Adrenal gland (tissue), 5 donors: Measurements from ENCODE around the gene LGALS13.

Experiments used
- POLR2A ChIP-seq, 2 donors: fragments of 450-650 bp; IDR thresholded peaks; one replicate each; pipeline ENCODE4 v1.6.1; 2017; ENCODE audit warnings: antibody characterized with exemption in 2 of 2, mild to moderate bottlenecking in 2 of 2, moderate library complexity in 1 of 2
- TF ChIP-seq, protein P1 (sequence below), 6 experiments: fragments of 450-650 bp in 4 of 6; fragments of 200-600 bp in 2 of 6; sonication (generic) in 1 of 6; IDR thresholded peaks; 1 replicate in 5 of 6; 2 replicates in 1 of 6; pipeline versions ENCODE4 v1.5.1 to v1.8.0; 2016 to 2021; ENCODE audit warnings: antibody characterized with exemption in 6 of 6, mild to moderate bottlenecking in 2 of 6, moderate library complexity in 1 of 6
- donor health status: DM: no; HTN: no; CAD: no.

DNA sequence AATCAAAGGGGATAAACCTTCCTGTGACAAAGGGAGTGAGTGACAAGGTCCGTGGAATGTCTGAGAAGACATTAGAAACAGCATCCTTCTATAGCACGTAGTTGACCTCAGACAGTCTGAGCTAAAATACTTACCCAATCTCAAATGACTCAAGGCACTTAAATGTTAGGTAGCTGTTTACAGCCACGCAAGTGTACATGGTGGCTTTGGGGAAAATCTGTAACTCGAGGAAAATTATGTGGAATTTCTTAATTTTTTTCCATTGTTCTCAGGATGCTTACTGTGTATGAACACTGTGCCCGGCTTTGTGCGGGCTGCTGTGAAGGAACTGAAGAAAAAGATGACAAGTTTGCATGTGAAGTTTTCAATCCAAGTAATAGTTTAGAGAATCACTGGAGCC lies 5.2 kb downstream of the LGALS13 start:
- TF ChIP-seq, protein P1, sequence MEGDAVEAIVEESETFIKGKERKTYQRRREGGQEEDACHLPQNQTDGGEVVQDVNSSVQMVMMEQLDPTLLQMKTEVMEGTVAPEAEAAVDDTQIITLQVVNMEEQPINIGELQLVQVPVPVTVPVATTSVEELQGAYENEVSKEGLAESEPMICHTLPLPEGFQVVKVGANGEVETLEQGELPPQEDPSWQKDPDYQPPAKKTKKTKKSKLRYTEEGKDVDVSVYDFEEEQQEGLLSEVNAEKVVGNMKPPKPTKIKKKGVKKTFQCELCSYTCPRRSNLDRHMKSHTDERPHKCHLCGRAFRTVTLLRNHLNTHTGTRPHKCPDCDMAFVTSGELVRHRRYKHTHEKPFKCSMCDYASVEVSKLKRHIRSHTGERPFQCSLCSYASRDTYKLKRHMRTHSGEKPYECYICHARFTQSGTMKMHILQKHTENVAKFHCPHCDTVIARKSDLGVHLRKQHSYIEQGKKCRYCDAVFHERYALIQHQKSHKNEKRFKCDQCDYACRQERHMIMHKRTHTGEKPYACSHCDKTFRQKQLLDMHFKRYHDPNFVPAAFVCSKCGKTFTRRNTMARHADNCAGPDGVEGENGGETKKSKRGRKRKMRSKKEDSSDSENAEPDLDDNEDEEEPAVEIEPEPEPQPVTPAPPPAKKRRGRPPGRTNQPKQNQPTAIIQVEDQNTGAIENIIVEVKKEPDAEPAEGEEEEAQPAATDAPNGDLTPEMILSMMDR (IDR thresholded peaks at IDR 0.05): no peak
- no peak for TF ChIP-seq POLR2A (IDR thresholded peaks at IDR 0.05)
